Chondrocyte (in vitro differentiated cells): ENCODE measurements around the gene SRD5A2. TPM values are rescaled to one million over a fixed set of nuclear protein-coding genes. Genes with fewer than 3 reads are reported as not detected.

Experiments used
- DNase-seq: peaks from one replicate; pipeline ENCODE4 v3.0.0; 2021; ENCODE audit warnings: mixed read lengths, low spot score
- H3K27ac Mint-ChIP-seq: one replicate; pipeline ENCODE4 v1.8.0; 2021; ENCODE audit warnings: mild to moderate bottlenecking, moderate library complexity, mixed read lengths; ENCODE audit not compliant: unreplicated experiment
- H3K27me3 Mint-ChIP-seq: 2 replicates; pipeline ENCODE4 v1.8.0; 2021; ENCODE audit warnings: low read depth, mixed read lengths
- H3K36me3 Mint-ChIP-seq: 2 replicates; pipeline ENCODE4 v1.8.0; 2021; ENCODE audit warnings: low read depth, mixed read lengths
- H3K4me1 Mint-ChIP-seq: 2 replicates; pipeline ENCODE4 v1.8.0; 2021; ENCODE audit warnings: low read depth, mild to moderate bottlenecking, mixed read lengths
- H3K4me3 Mint-ChIP-seq: one replicate; pipeline ENCODE4 v1.8.0; 2021; ENCODE audit warnings: mild to moderate bottlenecking, moderate library complexity, mixed read lengths; ENCODE audit not compliant: unreplicated experiment
- H3K9me3 Mint-ChIP-seq: 2 replicates; pipeline ENCODE4 v1.8.0; 2021; ENCODE audit warnings: low read depth, mixed read lengths
- total RNA-seq: library from RNA; stranded (reverse); gene quantifications from 3 replicates; pipeline ENCODE4 v1.2.1, GENCODE V29; 2021
- TF ChIP-seq, protein P1 (sequence below): fragments of 200-600 bp; sonication (generic); IDR thresholded peaks from 2 replicates; pipeline ENCODE4 v1.5.0; 2021; ENCODE audit warnings: antibody characterized with exemption, mild to moderate bottlenecking, moderate library complexity

Gene SRD5A2
- total RNA-seq, 1 donor from 2014 or later, result not detected

DNA sequence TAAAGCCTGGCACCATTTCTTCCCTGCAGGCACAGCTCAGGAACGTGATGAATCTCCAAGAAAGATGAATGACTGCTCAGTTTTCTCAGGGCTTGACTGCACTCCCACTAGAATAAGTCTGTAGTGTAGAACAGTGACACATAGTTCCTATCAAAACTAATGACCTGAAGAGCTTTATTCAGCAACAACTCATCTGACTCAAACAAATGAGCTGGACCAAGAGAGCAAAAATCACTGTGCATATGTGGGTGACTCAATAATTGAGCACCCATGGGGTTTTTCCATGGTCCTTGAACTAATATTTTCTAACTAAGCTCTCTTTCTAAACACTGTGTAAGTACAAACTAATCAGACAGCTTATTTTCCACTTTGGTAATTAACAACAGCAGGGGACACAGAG is 105.0 kb downstream of the SRD5A2 start:
- Mint-ChIP-seq H3K4me3 (no peak overlapping the region), H3K36me3 (no peaks in the 10 kb centered on the region), H3K27me3 (no peaks in the 10 kb centered on the region), H3K27ac (no peak overlapping the region), H3K9me3 (no peaks in the 10 kb centered on the region), H3K4me1 (peaks cover 15% of the 10 kb centered on the region)
- DNase-seq, result no peak
- TF ChIP-seq, protein P1, sequence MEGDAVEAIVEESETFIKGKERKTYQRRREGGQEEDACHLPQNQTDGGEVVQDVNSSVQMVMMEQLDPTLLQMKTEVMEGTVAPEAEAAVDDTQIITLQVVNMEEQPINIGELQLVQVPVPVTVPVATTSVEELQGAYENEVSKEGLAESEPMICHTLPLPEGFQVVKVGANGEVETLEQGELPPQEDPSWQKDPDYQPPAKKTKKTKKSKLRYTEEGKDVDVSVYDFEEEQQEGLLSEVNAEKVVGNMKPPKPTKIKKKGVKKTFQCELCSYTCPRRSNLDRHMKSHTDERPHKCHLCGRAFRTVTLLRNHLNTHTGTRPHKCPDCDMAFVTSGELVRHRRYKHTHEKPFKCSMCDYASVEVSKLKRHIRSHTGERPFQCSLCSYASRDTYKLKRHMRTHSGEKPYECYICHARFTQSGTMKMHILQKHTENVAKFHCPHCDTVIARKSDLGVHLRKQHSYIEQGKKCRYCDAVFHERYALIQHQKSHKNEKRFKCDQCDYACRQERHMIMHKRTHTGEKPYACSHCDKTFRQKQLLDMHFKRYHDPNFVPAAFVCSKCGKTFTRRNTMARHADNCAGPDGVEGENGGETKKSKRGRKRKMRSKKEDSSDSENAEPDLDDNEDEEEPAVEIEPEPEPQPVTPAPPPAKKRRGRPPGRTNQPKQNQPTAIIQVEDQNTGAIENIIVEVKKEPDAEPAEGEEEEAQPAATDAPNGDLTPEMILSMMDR, result no peak

DNA sequence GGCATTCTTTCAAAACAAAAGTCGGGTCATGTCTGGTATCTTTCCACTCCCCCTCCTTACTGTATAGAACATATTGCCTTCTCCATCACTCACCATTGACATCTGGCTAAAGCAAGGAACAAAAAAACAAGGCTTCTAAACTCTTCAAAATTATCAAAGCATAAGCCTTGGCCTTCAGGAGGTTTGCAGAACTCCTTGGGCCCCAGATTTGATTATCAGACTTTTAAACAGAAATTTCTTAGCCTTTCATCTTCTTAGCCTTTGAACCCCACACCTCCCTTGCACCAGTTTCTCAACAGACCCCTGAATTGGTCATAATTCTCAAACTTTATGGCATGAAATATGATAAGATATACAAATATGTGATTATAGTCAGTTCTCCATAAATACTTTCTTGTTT is 106.4 kb downstream of the SRD5A2 start:
- Mint-ChIP-seq H3K4me3 (no peak overlapping the region), H3K9me3 (no peaks in the 10 kb centered on the region), H3K27me3 (no peaks in the 10 kb centered on the region), H3K27ac (no peak overlapping the region), H3K36me3 (no peaks in the 10 kb centered on the region), H3K4me1 (peaks cover 15% of the 10 kb centered on the region)
- no peak for DNase-seq
- TF ChIP-seq, protein P1, result no peak

Other genes starting within 250 kb of the SRD5A2 start
- 0.12 to 0.23 TPM (median 0.17 TPM) in 3 replicates for gene XDH, start 166.2 kb downstream of the SRD5A2 start, total RNA-seq